Inferior parietal cortex (tissue), 1 donor: Measurements from ENCODE around the gene ADCY7.
"Not testable (repeated sequence)": the region's sequence is repeated elsewhere in the genome, so short reads cannot be mapped to it uniquely, and the experiment has no call there.

Experiments used
- DNase-seq: peaks from one replicate; pipeline ENCODE4 v3.0.0-alpha.2; 2016; ENCODE audit errors: extremely low spot score

ADCY7 gene

GRCh38 chr16:50266337-50267091 is at the start of gene ADCY7:
ADCY7 (plus strand) TSS chr16:50266551; CDS start chr16:50288180, 21,629 bp downstream.
- no peak for DNase-seq

GRCh38 chr16:50219402-50219975 is 46.9 kb upstream of the ADCY7 start:
- no peak for DNase-seq

GRCh38 chr16:50224286-50224685 is 42.1 kb upstream of the ADCY7 start:
- no peak for DNase-seq

- no peak for DNase-seq
Observed at GRCh38 chr16:50227120-50227519, 39.2 kb upstream of the ADCY7 start.

GRCh38 chr16:50227665-50228064 is 38.7 kb upstream of the ADCY7 start:
- no peak for DNase-seq

GRCh38 chr16:50228364-50228868 is 37.9 kb upstream of the ADCY7 start:
- DNase-seq, result no peak

- DNase-seq, result no peak
Observed at GRCh38 chr16:50229149-50229726, 37.1 kb upstream of the ADCY7 start.

- no peak for DNase-seq
Observed at GRCh38 chr16:50234771-50235556, 31.4 kb upstream of the ADCY7 start.

GRCh38 chr16:50235581-50235980 is 30.8 kb upstream of the ADCY7 start:
- DNase-seq, result no peak

GRCh38 chr16:50238314-50238713 is 28.0 kb upstream of the ADCY7 start:
- DNase-seq, result no peak

GRCh38 chr16:50238868-50239301 is 27.5 kb upstream of the ADCY7 start:
- DNase-seq, result no peak

GRCh38 chr16:50243024-50243423 is 23.3 kb upstream of the ADCY7 start:
- DNase-seq, result not testable (repeated sequence)

- no peak for DNase-seq
Observed at GRCh38 chr16:50244140-50244503, 22.2 kb upstream of the ADCY7 start.

- DNase-seq, result no peak
Observed at GRCh38 chr16:50244504-50245416, 21.6 kb upstream of the ADCY7 start.

GRCh38 chr16:50245417-50246298 is 20.7 kb upstream of the ADCY7 start:
- no peak for DNase-seq

GRCh38 chr16:50246299-50247122 is 19.8 kb upstream of the ADCY7 start:
- no peak for DNase-seq

- DNase-seq, result no peak
Observed at GRCh38 chr16:50247123-50247905, 19.0 kb upstream of the ADCY7 start.

- DNase-seq, result no peak
Observed at GRCh38 chr16:50247906-50248608, 18.3 kb upstream of the ADCY7 start.
